CD14-positive monocyte (primary cell): ENCODE measurements around the gene KLHL30. TPM values are rescaled to one million over a fixed set of nuclear protein-coding genes. Genes with fewer than 3 reads are reported as not detected.

Source experiments
- DNase-seq, 3 donors: peaks; one replicate each; pipeline ENCODE4 v3.0.0-alpha.2; 2011 to 2022
- H2AFZ ChIP-seq: 2 replicates; pipeline ENCODE4 v1.6.0; 2012; ENCODE audit warnings: mild to moderate bottlenecking, low read depth, low read length, inconsistent platforms; ENCODE audit not compliant: insufficient read depth, poor library complexity, severe bottlenecking
- H3K27ac ChIP-seq, 2 donors: 1 replicate in 1 of 2; 2 replicates in 1 of 2; pipeline ENCODE4 v1.5.1; 2012 to 2013; ENCODE audit warnings: low read length in 2 of 2, control low read depth in 1 of 2, inconsistent platforms in 1 of 2, low read depth in 1 of 2, mild to moderate bottlenecking in 1 of 2
- H3K27me3 ChIP-seq, 2 donors: one replicate each; pipeline versions ENCODE4 v1.6.0 to v1.6.1; 2011 to 2013; ENCODE audit warnings: low read length in 2 of 2; ENCODE audit not compliant: control insufficient read depth in 2 of 2, insufficient read depth in 2 of 2
- H3K36me3 ChIP-seq, 2 donors: replicated peaks in 1 of 2; 1 replicate in 1 of 2; 2 replicates in 1 of 2; pipeline versions ENCODE4 v1.5.1 to v1.6.1; 2012 to 2013; ENCODE audit warnings: low read length in 2 of 2, control low read depth in 1 of 2, inconsistent platforms in 1 of 2, mild to moderate bottlenecking in 1 of 2; ENCODE audit not compliant: insufficient read depth in 2 of 2, control insufficient read depth in 1 of 2
- H3K4me1 ChIP-seq, 2 donors: 1 replicate in 1 of 2; 2 replicates in 1 of 2; pipeline versions ENCODE4 v1.5.1 to v1.6.1; 2012 to 2013; ENCODE audit warnings: low read length in 2 of 2, control low read depth in 1 of 2, inconsistent platforms in 1 of 2, mild to moderate bottlenecking in 1 of 2, moderate library complexity in 1 of 2; ENCODE audit not compliant: insufficient read depth in 2 of 2, control insufficient read depth in 1 of 2
- H3K4me2 ChIP-seq: replicated peaks from 2 replicates; pipeline ENCODE3; 2012; ENCODE audit warnings: low read length, moderate library complexity, mild to moderate bottlenecking; ENCODE audit not compliant: poor library complexity, severe bottlenecking; ENCODE audit errors: extremely low read depth
- H3K4me3 ChIP-seq, 3 experiments: fragments of 200-600 bp in 1 of 3; sonication (generic) in 1 of 3; replicated peaks in 1 of 3; 1 replicate in 2 of 3; 2 replicates in 1 of 3; pipeline ENCODE4 v1.5.1; 2011 to 2013; ENCODE audit warnings: low read length in 3 of 3, mild to moderate bottlenecking in 3 of 3, control low read depth in 2 of 3, low read depth in 2 of 3, inconsistent platforms in 1 of 3, moderate library complexity in 1 of 3
- H3K79me2 ChIP-seq: 2 replicates; pipeline ENCODE4 v1.6.0; 2012; ENCODE audit warnings: mild to moderate bottlenecking, control low read depth, inconsistent platforms, low read length, moderate library complexity; ENCODE audit not compliant: insufficient read depth
- H3K9ac ChIP-seq: 2 replicates; pipeline ENCODE4 v1.6.0; 2017; ENCODE audit warnings: low read length, mild to moderate bottlenecking; ENCODE audit not compliant: insufficient read depth, poor library complexity, severe bottlenecking
- H3K9me3 ChIP-seq, 2 donors: replicated peaks in 1 of 2; 1 replicate in 1 of 2; 2 replicates in 1 of 2; pipeline versions ENCODE4 v1.5.1 to v1.6.1; 2012 to 2013; ENCODE audit warnings: low read length in 2 of 2, control low read depth in 1 of 2; ENCODE audit not compliant: control insufficient read depth in 1 of 2, insufficient read depth in 1 of 2
- H4K20me1 ChIP-seq: 2 replicates; pipeline ENCODE4 v1.6.0; 2012; ENCODE audit warnings: mild to moderate bottlenecking, low read length, control low read depth, moderate library complexity; ENCODE audit not compliant: insufficient read depth
- H3K27ac Mint-ChIP-seq, 7 donors: one replicate each; pipeline ENCODE4 v1.8.0; 2020; ENCODE audit warnings: mild to moderate bottlenecking in 7 of 7, mixed read lengths in 7 of 7, moderate library complexity in 6 of 7, inconsistent platforms in 2 of 7
- H3K27me3 Mint-ChIP-seq, 3 donors: one replicate each; pipeline ENCODE4 v1.8.0; 2021 to 2022; ENCODE audit warnings: low read depth in 3 of 3, mild to moderate bottlenecking in 3 of 3, mixed read lengths in 3 of 3, moderate library complexity in 3 of 3, inconsistent platforms in 1 of 3
- H3K36me3 Mint-ChIP-seq, 2 donors: one replicate each; pipeline ENCODE4 v1.8.0; 2020; ENCODE audit warnings: mixed read lengths in 2 of 2, inconsistent platforms in 1 of 2, mild to moderate bottlenecking in 1 of 2
- H3K4me1 Mint-ChIP-seq: one replicate; pipeline ENCODE4 v1.8.0; 2020; ENCODE audit warnings: mild to moderate bottlenecking, mixed read lengths
- H3K4me3 Mint-ChIP-seq, 2 donors: one replicate each; pipeline ENCODE4 v1.8.0; 2020; ENCODE audit warnings: mild to moderate bottlenecking in 2 of 2, mixed read lengths in 2 of 2, moderate library complexity in 1 of 2
- H3K9me3 Mint-ChIP-seq, 7 donors: one replicate each; pipeline ENCODE4 v1.8.0; 2020 to 2022; ENCODE audit warnings: mixed read lengths in 7 of 7, mild to moderate bottlenecking in 6 of 7, moderate library complexity in 6 of 7, inconsistent platforms in 2 of 7
- WGBS: methylation state at CpG from one replicate; pipeline ENCODE4 v1.1.5; 2013; ENCODE audit warnings: missing lambda C conversion rate; ENCODE audit not compliant: insufficient coverage; 5-methylcytosine and 5-hydroxymethylcytosine counted together
- intact Hi-C, 2 donors: fragments of 100-400 bp; cut with micrococcal nuclease; formaldehyde crosslinking; loops; one replicate each; pipeline versions ENCODE4 v1.15.0 to v1.15.1; 2023
- polyA plus RNA-seq, 3 donors: library from polyadenylated mRNA; depleted of rRNA in 1 of 3; unstranded in 2 of 3; stranded (reverse) in 1 of 3; fragments of 300-500 nt in 2 of 3; fragments of >200 nt in 1 of 3; fragmentation: Illumina TruSeq in 2 of 3; gene quantifications; 1 replicate in 2 of 3; 2 replicates in 1 of 3; pipeline ENCODE4 v1.2.3, GENCODE V29; 2012 to 2021
- TF ChIP-seq, protein P1 (sequence below): fragments of 200-600 bp; IDR thresholded peaks from one replicate; pipeline ENCODE4 v1.8.0; 2022; ENCODE audit warnings: antibody characterized with exemption, mild to moderate bottlenecking

The KLHL30 gene
- polyA plus RNA-seq, 3 donors = 0.01 to 0.14 TPM; not detected in 1

DNA sequence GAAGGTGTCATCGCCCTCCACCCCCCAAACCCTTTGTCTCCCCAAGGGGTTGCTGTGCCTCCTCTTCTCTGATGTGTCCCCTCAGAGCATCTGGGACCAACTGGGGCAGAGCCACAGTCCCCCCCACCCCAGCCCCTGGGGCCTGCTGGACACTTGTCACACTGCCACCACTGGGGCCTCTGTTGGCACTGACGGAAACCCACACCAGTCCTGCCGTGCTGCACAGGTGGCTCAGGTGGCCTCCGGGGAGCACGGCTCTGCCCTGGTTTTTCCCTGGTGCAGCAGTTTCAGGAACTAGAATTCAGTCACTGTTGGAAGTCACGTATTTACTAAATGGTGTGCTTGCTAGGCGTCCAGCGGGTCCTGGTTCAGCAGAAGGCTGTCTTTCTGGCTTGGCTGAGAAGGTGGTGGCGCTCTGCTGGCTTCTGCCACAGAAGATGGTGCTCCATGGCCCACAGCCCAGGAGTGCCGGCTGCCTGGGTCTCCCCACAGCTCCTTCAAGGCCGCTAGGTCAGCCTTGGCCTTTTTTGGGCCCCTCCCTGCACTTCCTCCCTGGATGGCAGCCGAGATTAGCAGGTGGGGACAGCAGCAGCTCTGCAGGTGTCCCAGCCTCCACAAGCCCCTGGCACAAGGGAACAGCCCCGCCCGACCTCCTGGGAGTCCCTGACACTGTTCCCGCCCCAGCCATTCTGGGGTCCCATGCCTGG is 18.6 kb upstream of the KLHL30 start:
- peaks cover 0 to 4% (median 1%) of the 10 kb centered on the region in 7 donors for H3K9me3 Mint-ChIP-seq
- TF ChIP-seq, protein P1, sequence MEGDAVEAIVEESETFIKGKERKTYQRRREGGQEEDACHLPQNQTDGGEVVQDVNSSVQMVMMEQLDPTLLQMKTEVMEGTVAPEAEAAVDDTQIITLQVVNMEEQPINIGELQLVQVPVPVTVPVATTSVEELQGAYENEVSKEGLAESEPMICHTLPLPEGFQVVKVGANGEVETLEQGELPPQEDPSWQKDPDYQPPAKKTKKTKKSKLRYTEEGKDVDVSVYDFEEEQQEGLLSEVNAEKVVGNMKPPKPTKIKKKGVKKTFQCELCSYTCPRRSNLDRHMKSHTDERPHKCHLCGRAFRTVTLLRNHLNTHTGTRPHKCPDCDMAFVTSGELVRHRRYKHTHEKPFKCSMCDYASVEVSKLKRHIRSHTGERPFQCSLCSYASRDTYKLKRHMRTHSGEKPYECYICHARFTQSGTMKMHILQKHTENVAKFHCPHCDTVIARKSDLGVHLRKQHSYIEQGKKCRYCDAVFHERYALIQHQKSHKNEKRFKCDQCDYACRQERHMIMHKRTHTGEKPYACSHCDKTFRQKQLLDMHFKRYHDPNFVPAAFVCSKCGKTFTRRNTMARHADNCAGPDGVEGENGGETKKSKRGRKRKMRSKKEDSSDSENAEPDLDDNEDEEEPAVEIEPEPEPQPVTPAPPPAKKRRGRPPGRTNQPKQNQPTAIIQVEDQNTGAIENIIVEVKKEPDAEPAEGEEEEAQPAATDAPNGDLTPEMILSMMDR = no peak
- no peaks in the 10 kb centered on the region for H3K4me1 Mint-ChIP-seq
- no peak for DNase-seq
- Histone ChIP-seq H4K20me1 (no peaks in the 10 kb centered on the region), H3K4me1 (no peaks in the 10 kb centered on the region), H3K4me3 (no peak overlapping the region), H3K27me3 (peaks cover 0 to 3% of the 10 kb centered on the region in 2 donors), H2AFZ (no peak overlapping the region), H3K9ac (no peak overlapping the region), H3K36me3 (no peaks in the 10 kb centered on the region), H3K27ac (no peak overlapping the region), H3K9me3 (no peaks in the 10 kb centered on the region), H3K4me2 (no peak overlapping the region), H3K79me2 (no peaks in the 10 kb centered on the region)
- no peak overlapping the region for H3K4me3 Mint-ChIP-seq
- WGBS = 49% methylated on average over 14 of the region's 15 CpGs
- intact Hi-C loops = no loop called here
- peaks cover 10 to 20% (median 17%) of the 10 kb centered on the region in 3 donors for H3K27me3 Mint-ChIP-seq
- no peaks in the 10 kb centered on the region for H3K36me3 Mint-ChIP-seq
- H3K27ac Mint-ChIP-seq = peak overlapping the region in 1 of 7 donors; percentile 35

DNA sequence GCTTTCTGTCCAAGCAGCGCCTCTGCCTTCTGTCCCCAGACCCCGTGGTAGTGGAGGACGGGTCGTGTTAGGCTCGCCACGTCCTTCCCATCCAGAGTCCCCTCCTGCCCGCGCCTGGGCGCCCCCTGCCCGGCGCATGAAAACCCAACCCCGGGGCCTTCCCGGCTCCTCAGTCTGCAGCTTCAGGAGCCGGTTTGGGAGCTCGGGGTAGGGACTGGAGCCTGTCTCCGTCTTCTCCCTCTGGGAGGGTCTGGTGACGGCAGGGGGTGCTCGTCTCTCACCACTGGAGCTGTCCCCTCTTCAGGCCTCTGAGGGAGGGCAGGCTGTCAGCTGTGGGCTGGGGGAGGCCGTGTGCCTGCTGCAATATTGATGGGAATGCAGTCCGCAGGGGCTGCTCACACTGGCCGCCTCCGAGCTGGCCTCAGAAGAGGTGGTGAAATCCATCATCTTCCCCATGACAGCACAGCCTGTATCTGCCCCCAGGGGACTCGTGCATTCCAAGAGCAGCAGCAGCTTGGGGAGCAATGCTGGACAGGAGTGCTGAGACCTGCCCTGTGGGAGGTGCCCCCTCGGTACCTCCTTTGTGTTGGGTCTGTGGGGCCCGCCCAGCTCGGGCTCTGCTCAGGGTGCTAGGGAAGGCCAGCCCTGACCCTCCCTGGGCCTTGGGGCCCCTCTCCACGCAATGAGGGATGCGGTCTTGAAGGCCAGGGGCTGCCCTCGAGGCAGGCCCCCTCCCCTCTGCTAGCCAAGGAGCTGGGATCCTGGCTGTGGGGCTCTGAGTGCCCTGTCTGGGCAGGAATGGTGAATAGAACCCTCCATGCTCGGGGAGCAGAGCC is 17.8 kb upstream of the KLHL30 start:
- Mint-ChIP-seq H3K27me3 (peaks cover 10 to 20% (median 17%) of the 10 kb centered on the region in 3 donors), H3K27ac (peak overlapping the region in 1 of 7 donors; percentile 35), H3K36me3 (no peaks in the 10 kb centered on the region), H3K4me1 (no peaks in the 10 kb centered on the region), H3K9me3 (peaks cover 0 to 4% (median 1%) of the 10 kb centered on the region in 7 donors), H3K4me3 (no peak overlapping the region)
- DNase-seq = no peak
- H3K9me3 ChIP-seq = no peaks in the 10 kb centered on the region
- no peak overlapping the region for H2AFZ ChIP-seq
- H3K4me3 ChIP-seq = no peak overlapping the region
- intact Hi-C loops = no loop called here
- H3K36me3 ChIP-seq = no peaks in the 10 kb centered on the region
- 82% methylated on average over 13 of the region's 30 CpGs for WGBS
- TF ChIP-seq, protein P1 = no peak
- no peaks in the 10 kb centered on the region for H3K4me1 ChIP-seq
- H3K27ac ChIP-seq = no peak overlapping the region
- no peaks in the 10 kb centered on the region for H4K20me1 ChIP-seq
- peaks cover 0 to 3% of the 10 kb centered on the region in 2 donors for H3K27me3 ChIP-seq
- H3K9ac ChIP-seq = no peak overlapping the region
- no peak overlapping the region for H3K4me2 ChIP-seq
- no peaks in the 10 kb centered on the region for H3K79me2 ChIP-seq
